HG03571 (cell line): Measurements from ENCODE around the gene NPR2.

Experiments
- ATAC-seq: cut with Tn5 transposase; IDR thresholded peaks from one replicate; pipeline ENCODE4 v1.9.1; 2021; ENCODE audit not compliant: unreplicated experiment

NPR2 gene

DNA sequence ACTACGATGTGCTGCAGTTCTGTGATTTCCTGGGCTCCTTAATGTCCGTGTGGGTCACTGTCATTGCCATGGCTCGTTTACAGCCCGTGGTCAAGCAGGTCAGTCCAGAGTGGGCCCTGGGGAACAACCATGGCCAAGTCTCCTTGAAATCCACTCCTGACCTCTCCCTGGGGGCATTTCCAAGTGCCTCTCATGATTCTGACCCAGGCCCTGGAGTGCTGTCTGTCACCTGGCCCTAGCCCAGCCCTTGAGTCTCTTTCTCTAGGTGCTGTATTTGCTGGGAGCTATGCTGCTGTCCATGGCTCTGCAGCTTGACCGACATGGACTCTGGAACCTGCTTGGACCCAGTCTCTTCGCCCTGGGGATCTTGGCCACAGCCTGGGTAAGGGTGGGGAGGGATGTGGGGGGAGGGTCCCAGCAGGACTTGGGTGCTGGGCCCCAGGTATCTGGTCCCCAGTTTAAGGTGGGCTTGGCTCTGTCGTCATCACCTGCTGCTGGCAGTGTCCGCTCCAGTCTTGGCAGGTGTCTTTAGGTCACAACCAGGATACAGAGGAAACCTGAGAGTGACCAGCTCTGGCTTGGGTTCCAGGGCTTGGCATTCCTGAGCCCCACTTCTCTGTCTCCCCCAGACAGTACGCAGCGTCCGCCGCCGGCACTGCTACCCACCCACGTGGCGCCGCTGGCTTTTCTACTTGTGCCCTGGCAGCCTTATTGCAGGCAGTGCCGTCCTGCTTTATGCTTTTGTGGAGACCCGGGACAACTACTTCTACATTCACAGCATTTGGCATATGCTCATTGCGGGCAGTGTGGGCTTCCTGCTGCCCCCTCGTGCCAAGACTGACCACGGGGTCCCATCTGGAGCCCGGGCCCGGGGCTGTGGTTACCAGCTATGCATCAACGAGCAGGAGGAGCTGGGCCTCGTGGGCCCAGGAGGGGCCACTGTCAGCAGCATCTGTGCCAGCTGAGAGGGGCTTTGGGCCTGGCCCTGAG lies 61.8 kb downstream of the NPR2 start:
- ATAC-seq = no peak

DNA sequence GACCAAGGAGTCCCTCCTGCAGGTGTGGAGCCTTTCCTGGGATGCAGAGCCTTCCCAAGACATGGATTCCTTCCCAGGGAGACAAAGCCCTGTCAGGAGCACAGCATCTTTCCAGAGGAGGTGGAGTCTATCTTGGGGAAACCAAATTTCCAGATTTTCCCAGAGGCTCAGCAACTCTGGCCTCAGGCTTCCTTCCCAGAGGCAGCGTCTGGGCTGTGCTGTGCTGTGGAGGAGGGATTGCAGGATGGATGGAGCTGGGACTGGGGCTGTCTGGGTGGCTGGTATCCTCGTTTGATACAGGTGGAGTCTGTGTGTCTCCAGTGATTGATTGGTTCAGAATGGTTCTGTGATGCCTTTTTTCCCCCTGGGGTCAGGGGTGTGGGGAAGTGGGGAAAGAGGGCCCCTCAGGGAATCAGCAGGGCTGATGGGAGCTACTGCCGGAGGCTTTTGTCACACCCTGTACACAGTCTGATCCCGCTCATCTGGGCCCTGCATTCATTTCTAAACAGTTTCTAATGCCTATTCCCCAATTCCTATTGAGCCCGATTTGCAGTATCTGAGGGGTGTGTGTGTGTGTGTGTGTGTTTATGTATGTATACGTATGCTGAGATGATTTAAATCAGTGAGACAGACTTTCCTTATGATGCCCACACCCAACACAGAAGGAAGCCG lies 62.8 kb downstream of the NPR2 start:
- no peak for ATAC-seq

DNA sequence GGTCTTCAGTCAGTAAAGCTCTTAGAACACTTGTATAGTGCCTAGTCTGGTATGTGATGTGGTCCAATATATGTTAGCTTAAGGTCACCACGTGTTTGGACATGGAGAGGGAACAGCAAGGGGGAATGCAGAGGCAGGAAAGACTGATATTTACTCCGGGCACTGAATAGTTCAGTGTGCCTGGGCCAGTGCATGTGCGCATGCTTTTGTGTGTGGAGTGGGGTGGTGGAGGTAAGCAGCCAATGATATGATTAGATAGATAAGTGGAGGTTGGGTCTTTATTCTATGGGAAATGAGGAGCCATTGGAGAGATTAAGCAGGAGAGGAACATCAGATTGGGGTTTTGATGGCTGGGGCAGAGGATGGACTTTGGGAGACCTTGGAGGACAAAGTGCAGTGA lies 64.8 kb downstream of the NPR2 start:
- no peak for ATAC-seq

DNA sequence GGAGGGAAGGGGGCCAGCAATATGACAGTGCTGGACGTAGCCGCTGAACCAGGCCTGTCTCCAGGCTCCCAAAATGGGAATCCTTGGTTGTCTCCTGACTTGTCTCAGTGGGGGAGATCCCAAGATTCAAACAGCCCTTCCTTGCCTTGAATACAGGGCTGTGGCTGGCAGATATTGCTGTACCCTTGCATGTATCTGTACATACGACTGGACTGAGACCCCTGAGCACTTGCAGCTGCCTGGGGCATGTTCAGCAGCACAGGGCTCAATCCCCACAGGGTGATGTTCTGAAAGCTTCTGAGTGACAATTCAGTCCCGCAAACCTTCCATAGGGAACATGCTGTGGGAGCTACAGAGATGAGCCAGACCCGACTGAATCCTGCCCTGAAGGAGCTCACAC lies 65.5 kb downstream of the NPR2 start:
- ATAC-seq = no peak

DNA sequence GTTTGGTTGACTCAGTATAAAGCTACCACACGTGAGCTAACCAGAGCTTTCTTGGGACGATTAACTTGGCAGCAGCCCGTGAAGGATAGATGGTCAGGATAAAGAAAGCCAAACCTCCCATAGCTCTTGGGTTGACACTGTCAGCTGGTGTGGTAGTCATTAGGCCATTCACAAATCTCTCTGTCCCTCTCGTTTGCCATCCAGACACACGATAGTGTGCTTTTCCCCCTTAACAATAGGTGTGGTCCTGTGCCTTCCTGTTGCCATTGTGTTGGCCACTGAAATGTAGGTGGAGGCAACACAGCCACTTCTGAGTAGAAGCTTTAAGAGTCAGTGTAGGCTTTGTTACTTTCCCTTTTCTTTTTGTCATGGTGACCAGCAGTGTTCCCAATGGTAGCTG lies 67.1 kb downstream of the NPR2 start:
- no peak for ATAC-seq
